GM12878 (cell line): ENCODE measurements around the gene WDHD1.

Source experiments
- ETV6 ChIP-seq, 2 experiments: fragments of 450-650 bp in 1 of 2; IDR thresholded peaks in 1 of 2; conservative IDR thresholded peaks in 1 of 2; 2 replicates each; pipeline ENCODE4 v1.6.1; 2014; ENCODE audit warnings: antibody characterized with exemption in 1 of 2, borderline replicate concordance in 1 of 2, low read depth in 1 of 2, mild to moderate bottlenecking in 1 of 2, moderate library complexity in 1 of 2
- IKZF1 ChIP-seq: fragments of 450-650 bp; conservative IDR thresholded peaks from 2 replicates; pipeline ENCODE4 v1.6.1; 2017; ENCODE audit warnings: antibody characterized with exemption, mild to moderate bottlenecking
- NR2C2 ChIP-seq: IDR thresholded peaks from 2 replicates; pipeline ENCODE4 v1.6.1; 2011; ENCODE audit warnings: borderline replicate concordance, low read depth; ENCODE audit not compliant: control insufficient read depth, insufficient read length

GRCh38 chr14:54935100-54935499, 91.8 kb downstream of the WDHD1 start:
- no peak for TF ChIP-seq NR2C2
- no peak for TF ChIP-seq IKZF1
- TF ChIP-seq ETV6 (conservative IDR thresholded peaks at IDR 0.05 in 1 of 2, IDR thresholded peaks at IDR 0.05 in 1 of 2; ENCODE audit: borderline replicate concordance in 1 of 2, low read depth in 1 of 2): no peak
